Measurements from ENCODE around the gene CHST2. TPM values are rescaled to one million over a fixed set of nuclear protein-coding genes. Genes with fewer than 3 reads are reported as not detected.

Gene CHST2
- total RNA-seq, 1 donor from 2014 or later, result 15.0 TPM

DNA sequence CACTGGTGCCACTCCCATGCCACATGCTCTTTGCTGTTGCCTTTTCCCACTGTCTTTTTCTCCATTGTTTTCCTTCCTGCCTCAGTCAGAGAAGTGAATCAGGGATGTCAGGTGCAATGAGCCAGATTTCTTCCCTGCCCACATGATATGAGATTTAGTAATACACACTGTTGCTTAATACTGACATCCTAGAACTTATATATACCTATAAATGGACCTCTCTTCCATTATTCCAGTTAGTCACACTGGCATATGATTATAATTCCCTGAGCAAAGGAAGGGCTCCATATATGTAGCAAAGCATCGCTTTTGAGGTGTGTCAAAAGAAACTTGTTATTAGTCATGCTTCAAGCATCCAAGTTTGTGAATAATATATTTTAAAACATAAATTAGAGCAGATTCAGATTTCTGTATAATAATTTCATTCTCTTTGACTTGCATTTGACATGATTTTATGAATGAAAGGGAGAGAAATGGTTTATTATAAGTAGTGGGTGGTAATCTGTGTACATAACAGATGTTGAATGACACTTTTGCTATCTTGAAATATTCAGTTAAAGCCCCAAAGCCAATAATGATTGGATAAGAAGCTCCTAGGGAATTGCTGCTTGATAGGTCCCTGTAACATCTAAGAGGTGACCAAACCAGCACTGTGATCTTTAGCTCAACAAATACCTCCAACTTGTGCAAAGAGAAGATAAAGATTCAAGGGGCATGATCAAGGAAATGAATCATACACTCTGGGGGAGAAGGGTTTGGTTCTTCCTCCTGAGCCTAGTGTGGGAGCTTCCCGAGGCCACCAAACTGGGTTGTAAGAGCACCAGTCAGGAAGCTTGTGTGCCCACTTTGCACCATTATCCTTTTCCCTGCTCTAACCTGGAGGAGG is 48.6 kb downstream of the CHST2 start:
- no peak for DNase-seq

DNA sequence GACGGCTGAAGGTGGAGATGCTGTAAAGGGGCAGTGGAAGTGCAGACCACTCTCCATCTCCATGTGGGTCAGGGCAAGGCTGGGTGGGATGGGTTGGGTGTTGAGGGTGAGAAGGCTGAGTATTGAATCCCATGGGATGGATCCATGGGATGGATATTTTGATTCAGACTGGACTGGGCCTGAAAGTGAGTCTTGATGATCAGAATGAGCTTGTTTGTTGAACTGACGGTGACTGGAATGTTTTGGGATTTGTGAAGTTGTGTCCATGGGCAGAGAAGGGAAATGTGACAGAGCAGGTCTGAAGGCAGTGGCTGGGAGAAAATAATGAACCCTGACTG is 49.3 kb downstream of the CHST2 start:
- DNase-seq, result no peak

DNA sequence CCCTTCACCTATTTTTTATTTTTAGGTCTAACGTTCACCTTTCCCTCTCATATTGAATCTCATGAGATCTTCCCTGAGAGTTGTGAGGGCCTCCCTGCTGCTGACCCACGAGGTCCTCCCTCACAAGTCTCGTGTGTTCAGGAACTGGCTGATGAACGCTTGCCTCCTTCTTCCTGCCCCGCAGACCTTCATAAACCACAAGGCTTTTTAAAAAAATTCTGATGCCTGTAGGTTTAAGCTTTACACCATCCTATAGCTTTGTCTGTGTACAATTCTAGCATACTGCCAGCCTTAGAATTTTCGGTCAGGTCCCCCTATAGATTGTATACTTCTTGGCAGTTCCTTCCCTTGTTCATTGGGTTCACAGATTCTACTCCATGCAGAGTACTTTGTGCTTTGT is 50.5 kb downstream of the CHST2 start:
- no peak for DNase-seq

DNA sequence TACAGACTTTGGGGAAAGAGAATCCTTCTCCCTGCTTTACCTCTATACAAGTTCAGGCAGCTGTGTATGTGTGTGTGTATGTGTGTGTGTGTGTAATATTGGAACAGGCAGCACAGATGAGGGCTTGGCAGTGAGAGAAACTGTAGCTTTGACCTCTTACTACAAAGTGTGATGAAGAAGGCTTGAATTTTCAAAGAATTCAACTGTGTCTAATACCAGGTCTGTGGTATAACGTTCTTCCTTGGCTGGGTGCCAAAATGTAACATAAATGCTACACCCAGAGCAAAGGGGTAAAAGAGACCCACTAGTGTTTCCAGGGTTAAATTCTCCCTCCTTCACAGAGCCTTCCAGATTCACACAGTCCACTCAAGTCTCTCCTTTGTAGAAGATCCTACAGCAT is 51.1 kb downstream of the CHST2 start:
- DNase-seq, result peak; percentile 56

DNA sequence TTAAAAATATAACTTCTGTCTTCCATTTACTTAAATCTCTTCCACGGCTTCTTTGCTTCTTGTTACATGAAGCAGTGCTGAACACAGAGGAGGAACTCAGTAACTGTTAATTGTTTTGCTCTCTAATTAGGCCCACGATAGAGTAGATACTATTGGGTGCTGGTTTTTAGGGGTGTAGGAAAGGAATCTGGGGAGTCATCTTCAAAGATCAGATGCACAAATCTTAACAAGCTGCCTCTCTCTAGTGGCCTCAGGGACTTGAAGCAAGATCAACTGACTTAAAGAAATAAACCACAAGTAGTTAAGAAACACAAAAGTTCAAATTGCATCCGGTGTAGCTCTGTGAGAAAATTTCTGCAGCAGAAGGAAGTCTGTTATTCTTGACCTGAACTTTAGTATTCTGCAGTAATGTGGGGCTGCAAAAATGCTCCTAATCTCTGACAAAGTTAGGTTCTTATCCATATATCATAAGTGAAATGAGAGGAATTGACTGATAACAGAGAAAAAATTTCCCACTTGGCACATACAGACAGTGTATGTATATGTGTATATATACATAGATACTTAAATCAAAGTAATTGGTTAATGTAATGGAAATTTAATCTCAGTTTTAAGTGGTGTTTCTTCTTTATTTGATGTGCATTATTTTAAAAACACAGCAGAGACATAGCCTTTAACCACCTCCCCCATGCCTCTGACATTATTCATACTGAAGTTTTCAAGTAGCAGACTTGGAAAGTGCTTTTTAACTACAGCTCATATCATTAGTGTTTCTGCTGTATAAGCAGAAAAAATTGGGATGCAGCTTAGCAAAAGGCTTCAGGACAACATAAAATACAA is 51.8 kb downstream of the CHST2 start:
- peak; percentile 37 for DNase-seq

DNA sequence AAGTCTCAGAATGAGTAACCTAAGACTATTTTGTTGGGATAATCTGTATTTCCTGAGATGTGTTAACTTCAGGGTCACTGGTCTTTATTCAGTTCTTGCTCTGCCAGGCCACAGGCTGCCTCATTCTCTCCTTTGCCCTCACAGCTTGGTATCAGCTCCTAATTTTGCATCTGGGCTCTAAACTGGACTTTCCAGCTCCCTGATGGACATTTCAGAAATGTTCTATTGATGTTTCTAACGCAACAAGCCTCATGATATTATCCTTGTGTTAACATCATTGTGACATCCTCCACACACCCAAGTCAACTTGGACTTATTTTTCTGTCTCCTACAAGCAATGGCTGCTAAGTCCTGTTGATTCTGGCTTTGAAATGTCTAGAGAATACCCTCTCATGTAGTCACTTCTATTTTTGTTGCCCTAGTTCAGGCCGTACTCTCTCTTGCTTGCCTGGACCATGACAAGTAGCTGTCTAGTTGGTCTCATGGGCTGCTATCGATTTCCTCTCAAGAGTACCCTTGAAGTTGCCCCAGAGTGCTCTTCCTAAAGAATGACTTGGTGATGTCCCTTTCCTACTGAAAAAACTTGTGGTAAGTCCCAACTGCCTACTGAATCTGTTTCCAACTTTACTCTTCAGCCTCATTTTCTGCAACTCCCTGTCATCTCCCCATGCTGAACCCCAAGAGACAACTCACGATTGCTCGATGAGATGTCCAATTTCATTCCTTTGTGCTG is 52.7 kb downstream of the CHST2 start:
- DNase-seq, result no peak

DNA sequence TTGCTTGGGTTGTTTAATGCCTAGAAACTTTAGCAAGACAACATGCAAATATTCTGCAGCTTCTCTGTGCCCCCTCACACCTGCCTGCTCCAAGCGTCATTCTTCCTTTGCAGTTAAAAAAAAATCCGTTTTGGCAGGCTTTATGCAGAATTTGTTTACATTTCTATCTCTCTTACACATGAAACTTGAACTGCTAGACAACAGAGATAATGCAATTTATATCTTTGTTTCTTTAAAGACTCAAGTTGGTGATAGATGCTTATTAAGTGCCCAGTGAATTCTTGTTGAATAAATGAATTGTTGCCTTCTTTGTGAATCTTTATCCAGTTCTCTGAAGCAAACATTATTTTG is 53.2 kb downstream of the CHST2 start:
- DNase-seq, result no peak

DNA sequence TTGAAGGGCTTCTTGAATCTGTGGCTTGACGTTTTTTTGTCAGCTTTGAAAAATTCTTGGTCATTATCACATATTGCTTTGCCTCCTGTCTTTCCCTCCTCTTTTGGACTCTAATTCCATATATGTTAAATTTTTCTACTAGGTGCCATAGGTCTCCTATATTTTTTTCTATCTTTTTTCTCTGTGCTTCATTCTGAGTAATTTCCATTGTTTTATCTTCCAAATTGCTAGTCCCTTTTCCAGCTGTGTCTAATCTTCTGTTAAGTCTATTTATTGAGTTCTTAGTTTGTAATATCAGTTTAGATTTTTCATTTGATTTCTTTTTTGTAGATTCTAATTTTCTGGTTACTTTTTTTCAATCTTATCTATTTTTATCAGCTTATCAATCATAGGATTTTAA is 53.7 kb downstream of the CHST2 start:
- no peak for DNase-seq

Other genes starting within 250 kb of the CHST2 start
- 0.62 TPM for gene PCOLCE2, start 230.7 kb upstream of the CHST2 start, total RNA-seq
- gene PAQR9, start 156.1 kb upstream of the CHST2 start, total RNA-seq, result not detected
- gene U2SURP, start 118.2 kb upstream of the CHST2 start, total RNA-seq, result 107 TPM

Measured in tongue (tissue), 2 donors.